Measurements from ENCODE around the gene MAP3K10.

Gene MAP3K10

GRCh38 chr19:40263440-40264313 lies 72.5 kb downstream of the MAP3K10 start:
- H3K4me3 ChIP-seq (ENCODE audit: low read length), result no peak overlapping the region
- no peak for DNase-seq (ENCODE audit: low read depth, low spot score)

DNA sequence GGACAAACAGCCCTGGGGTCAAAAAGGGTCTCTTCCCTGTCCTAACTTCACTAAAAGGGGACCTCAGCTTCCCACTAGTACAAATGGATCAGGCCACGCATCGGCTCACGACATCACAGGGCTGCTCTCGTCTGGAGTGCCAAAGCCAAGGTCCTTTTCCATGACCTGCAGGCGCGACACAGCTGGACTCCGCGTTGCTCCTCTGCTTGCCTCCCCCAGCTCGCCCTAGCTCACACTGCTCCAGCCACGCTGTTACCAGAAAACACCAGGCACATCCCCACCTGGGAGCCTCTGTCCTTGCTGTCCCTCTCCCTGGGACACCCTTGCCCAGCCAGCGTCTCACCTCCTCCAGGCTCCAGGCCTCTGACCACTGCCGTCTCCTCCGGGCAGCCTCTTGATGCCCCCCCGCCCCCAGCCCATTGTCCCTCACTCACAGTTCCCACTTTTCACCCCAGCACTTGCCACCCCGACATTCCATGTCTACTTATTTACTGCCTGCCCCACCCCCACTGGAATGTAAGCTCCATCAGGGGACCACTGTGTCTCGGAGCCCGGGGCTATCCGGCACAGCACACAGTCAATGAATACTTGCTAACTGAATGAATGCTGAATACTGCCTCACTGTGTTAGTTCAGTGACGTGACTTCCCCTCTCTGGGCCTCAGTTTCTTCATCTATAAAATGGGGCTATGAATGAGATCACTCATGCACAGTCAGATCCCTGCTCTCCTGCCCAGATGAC lies 73.3 kb downstream of the MAP3K10 start:
- DNase-seq (ENCODE audit: low read depth, low spot score), result no peak

More for the DNA sequence above, 73.3 kb downstream of the MAP3K10 start:
- H3K4me3 ChIP-seq (ENCODE audit: low read length), result no peak overlapping the region

All from Jurkat, Clone E6-1 (cell line).